Urothelium cell line (cell line): ENCODE results near the gene TEX14.
"Not testable (repeated sequence)": the region's sequence is repeated elsewhere in the genome, so short reads cannot be mapped to it uniquely, and the experiment has no call there.

ENCODE experiments used
- DNase-seq: peaks from one replicate; pipeline ENCODE4 v3.0.0; 2011; ENCODE audit warnings: low spot score, mixed read lengths
- FAIRE-seq: peaks from 2 replicates; lab custom pipeline; 2011; peaks lifted over from hg19 to GRCh38; lab: Jason Lieb, UNC

Gene TEX14

DNA sequence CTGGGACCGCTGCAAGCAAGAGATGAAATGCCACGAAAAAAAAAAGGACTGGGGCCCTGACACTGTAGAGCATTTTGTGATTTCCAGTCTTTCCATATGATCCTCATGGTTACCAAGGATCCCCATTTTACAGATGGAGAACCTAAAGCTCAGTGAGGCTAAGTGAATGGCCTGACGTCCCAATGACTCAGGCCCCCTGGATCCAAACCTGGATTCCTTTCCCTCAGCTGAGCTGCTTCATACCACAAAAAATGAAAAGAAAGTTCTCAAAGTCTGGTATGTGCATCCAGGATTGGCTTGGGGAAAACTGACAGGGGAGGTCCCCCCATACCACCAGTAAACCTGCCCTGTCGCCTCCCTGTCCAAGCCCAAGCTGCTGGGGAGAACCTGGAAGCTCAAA, 80.5 kb downstream of the TEX14 start:
- DNase-seq (no peak), FAIRE-seq (no peak)

DNA sequence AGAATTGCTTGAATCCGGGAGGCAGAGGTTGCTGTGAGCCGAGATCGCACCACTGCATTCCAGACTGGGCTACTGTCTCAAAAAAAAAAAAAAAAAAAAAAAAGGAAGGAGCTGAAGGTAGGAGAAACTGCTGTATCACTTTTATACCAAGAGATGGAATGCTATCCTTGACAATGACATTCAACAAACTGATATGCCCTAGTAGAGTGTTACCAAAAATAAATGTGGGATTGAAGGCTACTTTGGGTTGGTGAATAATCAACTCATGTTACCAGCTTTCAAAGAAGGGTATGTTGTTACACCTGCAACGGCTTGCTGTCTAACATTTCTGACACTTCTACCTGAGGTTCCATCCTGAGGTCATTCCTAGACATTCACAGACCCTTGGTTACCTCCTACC, 84.9 kb downstream of the TEX14 start:
- FAIRE-seq (no peak), DNase-seq (no peak)

DNA sequence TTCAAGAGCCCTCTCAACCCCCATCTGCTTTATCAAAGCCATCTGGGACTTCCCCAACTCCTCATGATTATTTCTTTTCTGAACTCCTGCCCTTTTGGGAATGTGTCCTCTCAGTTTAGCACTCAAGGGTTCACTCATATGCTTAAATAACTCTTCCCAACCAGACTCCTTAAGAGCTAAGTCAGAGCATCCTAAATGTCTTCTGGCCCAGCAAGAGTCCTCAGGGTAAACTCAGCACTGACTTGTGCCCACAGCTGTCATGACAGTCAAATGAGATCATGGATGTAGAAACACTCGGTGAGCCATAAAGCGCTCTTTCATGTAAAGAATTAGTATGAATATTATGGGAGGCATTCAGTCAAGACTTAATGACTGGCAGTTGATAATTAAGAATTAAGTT, 85.9 kb downstream of the TEX14 start:
- no peak for DNase-seq
- FAIRE-seq = no peak

DNA sequence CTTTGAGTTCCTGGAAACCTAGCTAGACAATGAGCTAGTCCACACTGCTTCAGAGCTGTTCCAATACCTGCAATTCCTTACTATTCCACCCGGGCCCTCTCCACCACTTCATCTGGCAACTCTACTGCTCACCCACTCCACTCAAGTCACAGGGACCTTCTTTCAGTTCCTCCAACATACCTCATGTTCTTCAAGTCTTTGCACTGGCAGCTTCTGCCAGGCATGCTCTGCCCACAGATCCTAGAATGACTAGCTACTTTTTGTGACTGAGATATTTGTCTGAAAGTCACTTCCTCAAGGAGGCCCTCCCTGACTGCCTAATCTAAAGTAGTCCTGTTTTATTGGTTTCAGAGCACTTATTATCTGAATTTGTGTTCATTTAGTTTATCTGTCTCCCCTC, 86.4 kb downstream of the TEX14 start:
- FAIRE-seq (no peak), DNase-seq (no peak)

DNA sequence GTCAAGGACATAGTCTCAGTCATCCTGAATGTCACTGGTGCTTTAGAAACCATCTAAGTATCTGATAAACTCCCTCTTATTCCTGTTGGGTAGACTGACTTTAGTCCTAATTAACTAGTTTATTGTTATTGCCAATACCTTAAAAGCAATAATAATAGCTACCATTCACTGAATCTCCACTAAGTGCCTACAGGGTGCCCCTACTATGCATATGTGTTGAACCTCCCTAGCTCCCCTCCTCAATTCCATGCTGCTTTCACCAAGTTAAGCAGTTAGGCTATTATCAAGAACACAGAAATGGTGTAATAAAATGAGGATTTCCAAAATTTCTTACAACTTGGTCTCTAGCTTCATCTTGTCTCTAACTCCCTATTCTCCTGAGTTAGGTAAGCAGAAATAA, 89.9 kb downstream of the TEX14 start:
- DNase-seq (no peak), FAIRE-seq (no peak)

DNA sequence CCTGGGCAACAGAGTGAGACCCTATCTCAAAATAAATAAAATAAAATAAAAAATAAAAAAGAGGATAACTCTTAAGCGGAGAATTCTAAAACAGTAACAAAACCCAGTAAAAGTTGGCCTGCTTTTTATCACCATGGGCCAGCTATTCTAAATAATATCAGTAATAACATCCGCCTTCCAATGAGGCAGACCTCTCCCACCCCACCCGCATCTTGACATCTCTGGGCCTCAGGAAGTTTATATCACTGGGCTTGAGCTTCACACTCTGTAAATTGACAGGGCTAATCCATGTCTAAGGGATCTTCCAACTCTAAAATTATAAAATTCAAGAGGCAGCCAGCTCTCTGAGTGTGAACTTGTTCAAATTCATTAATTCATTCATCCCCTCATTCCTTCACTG, 94.5 kb downstream of the TEX14 start:
- no peak for DNase-seq
- FAIRE-seq = no peak

DNA sequence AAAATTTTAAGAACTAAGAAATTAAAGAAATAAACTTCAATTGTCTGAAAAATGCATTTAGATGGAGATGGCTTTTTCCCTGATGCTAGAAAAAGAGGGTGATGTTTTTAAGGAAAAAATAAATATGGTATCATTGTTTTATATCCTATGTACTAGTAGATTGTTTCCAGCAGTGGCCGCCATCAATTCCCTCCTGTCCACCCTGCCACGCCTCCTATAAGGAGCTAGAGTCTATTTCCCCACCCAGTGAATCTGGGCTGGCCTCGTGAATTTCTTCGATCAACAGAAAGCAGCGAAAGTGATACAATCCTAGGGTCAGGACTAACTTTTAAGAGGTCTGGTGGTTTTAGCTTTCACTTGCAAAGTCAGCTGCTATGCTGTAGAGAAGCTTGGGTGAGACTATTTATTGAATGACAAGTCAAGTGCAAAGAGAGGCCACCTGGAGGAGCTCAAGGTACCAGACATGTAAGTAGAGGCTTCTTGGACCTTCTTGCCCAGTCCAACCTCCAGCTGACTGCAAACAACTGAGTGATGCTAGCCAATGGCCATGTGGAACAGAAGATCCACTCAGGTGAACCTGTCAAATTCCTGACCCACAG, 96.6 kb downstream of the TEX14 start:
- DNase-seq = no peak
- FAIRE-seq = no peak

DNA sequence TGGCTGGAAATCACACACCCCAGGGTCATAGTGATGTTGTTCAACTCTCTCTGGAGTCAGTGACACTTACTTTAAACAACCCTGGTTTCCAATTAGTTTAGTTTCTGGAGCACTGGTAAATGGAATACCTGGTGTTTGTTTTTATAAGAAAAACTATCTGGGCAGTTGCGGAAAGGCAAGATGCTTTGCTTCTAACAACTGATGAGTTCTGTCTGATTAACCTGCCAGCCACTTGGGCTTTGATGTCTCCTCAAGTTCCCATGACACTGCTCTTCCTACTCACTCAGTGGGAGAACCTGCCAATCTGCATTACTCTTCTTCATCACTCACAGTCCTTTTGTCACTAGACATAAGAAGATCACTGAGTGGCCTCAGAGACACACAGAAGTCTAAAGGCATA, 98.7 kb downstream of the TEX14 start:
- FAIRE-seq (peak; percentile 27), DNase-seq (no peak)

DNA sequence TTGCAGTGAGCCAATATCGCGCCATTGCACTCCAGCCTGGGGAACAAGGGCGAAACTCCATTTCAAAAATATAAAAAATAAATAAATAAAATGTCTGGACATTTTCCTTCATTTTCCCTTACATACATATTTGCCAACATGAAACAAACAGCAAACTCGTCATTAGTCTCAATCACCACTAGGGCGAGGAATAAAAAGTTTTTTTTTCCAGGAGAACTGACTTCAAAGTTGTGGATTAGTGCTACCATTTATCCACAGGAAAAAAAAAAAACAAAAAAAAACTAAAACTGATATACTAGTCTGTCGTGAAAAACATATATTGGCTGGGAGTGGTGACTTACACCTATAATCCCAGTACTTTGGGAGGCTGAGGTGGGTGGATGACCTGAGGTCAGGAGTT, 100.4 kb downstream of the TEX14 start:
- DNase-seq = no peak

DNA sequence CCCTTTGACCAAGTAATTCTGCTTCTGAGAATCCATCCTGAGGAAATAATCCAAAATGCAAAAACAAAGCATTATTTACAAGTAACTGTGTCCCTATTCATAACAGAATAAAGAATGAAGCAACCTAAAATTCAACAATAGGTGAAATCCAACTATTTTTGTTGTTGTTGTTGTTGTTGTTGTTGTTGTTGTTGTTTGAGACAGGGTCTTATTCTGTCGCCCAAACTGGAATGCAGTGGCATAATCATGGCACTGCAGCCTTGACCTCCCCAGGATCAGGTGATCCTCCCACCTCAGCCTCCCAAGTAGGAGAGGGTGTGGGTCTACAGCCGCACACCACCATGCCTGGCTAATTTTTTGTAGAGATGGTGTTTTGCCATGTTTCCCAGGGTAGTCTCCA, 101.5 kb downstream of the TEX14 start:
- no peak for DNase-seq
- peak; percentile 42 for FAIRE-seq

More for the DNA sequence above, 100.4 kb downstream of the TEX14 start:
- FAIRE-seq = no peak

DNA sequence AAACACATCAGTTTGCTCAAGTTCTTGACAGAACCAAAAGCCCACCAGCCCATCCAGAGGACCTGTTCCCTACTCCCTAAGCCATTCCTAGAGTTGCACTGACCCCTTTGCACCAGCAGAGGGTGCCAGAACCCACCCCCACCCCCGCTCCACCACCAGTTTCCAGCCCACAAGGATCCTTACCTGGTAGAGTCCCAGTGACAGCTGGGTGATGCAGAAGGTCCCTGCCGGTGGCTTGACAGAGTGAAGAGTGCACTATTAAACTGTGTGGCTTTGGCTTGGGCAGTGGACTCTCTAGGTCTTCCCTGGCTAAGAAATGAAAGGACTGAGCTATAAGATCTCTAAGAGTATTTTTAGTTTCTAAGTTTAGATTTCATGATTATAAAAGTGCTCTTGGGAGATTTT, 104.1 kb downstream of the TEX14 start:
- peak; percentile 89 for DNase-seq
- peak; percentile 87 for FAIRE-seq

DNA sequence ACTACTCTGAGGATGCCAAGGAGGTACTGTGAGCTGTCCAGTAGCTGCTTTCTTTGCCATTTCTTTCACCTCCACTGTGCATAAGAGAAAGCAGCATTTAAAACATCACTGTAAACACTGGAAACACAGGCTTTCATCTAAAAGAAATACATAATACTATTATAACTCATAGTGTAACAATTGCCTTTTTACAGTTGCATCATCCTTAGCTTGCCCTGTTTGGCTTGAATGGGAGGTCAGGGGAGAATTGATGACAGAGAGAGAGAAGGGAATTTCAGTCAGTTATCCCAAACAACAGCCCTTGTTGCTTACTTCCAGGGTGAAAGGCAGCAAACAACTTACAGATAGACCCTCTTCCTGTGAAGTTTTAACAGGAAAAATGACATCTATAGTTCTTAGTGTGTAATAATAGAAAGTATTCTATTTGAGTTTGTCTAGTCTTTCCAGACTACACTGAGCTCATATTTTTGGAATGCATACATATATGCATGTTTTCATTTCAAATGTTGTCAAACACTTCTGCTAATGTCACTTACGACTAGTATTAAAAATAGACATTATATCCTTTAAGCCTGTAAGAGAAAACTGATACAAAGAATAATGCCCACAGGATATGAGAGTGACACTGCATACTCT, 105.7 kb downstream of the TEX14 start:
- FAIRE-seq = peak; percentile 52
- no peak for DNase-seq

DNA sequence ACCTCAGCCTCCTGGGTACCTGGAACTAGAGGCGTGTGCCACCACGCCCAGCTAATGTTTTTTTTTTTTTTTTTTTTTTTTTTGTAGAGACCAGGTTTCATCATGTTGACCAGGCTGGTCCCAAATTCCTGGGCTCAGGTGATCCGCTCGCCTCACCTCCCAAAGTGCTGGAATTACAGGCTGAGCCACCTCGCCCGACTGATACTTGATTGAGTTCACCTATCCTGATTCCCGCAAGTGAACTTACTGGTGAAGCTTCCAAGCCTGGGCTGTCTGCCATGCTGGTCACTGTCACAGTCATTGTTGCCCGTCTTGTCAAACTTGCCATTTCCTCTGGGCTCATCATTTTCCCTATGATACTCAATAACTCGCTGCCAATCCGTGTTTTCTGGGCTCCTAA, 106.3 kb downstream of the TEX14 start:
- DNase-seq (no peak), FAIRE-seq (no peak)

DNA sequence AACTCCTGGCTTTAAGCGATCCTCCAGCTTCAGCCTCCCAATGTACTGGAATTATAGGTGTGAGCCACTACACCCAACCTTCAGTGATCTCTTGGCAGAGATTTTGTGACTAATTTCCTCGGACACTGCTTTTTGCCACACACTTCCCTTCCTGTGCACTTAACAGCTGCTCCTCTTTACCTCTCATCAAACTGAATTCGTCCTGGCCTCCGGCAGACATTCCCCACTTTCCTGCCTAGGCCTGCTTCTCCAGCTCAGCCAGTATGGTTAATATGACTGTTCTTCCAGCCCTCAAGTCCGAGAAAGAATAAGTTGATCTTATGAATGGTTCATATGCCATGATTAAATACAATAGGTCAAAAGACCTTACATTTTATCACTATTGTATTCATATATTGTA, 108.4 kb downstream of the TEX14 start:
- FAIRE-seq (no peak), DNase-seq (no peak)

DNA sequence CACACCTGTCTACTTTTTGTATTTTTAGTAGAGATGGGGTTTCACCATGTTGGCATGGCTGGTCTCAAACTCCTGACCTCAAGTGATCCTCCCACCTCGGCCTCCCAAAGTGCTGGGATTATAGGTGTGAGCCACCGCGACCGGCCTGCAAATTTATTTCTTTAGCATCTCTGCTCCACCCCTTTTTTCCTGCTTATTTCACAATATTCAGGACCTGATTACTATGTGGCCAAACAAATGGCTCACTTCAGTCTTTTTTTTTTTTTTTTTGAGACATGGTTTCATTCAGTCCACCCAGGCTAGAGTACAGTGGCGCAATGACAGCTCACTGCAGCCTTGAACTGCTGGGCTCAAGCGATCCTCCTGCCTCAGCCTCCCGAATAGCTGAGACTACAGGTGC, 109.1 kb downstream of the TEX14 start:
- FAIRE-seq, DNase-seq: not testable (repeated sequence)

DNA sequence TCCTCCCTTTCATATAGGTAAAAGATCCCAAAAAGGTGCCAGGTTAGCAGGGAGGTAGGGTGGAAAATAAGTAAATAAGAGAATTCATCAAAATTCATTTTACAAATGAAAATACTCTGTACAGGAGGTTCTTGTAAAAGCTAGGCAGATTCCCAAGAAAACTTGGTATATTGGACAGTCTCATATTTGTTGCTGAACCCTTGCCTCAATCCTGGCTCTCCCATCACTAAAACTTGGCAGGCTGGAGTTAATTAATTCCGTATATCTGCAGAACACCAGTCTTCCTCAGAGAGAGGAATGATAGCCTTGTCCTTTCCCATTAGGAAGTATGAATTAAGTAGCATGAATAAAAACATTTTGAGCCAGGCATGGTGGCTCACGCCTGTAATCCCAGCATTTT, 111.2 kb downstream of the TEX14 start:
- FAIRE-seq (no peak), DNase-seq (no peak)

DNA sequence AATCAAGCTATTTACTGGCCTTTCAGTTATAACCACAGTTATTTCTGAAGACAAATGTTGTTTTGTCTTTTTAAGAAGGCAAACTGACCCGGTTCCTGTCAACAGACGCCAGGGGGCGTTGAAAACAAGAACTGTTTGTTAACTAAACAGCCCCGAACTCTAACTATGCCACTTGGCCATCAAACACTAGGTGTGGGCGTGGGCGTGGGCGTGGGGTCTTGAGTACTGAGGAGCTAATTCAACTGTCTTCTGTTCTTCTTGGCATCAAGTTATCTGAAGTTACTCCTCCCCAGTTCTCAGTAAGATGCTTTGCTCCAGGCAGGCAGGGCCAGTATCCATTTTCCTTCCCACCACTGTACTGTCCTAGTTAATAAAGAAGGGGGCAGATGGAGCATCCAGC, 114.1 kb downstream of the TEX14 start:
- FAIRE-seq (no peak), DNase-seq (peak; percentile 83)

DNA sequence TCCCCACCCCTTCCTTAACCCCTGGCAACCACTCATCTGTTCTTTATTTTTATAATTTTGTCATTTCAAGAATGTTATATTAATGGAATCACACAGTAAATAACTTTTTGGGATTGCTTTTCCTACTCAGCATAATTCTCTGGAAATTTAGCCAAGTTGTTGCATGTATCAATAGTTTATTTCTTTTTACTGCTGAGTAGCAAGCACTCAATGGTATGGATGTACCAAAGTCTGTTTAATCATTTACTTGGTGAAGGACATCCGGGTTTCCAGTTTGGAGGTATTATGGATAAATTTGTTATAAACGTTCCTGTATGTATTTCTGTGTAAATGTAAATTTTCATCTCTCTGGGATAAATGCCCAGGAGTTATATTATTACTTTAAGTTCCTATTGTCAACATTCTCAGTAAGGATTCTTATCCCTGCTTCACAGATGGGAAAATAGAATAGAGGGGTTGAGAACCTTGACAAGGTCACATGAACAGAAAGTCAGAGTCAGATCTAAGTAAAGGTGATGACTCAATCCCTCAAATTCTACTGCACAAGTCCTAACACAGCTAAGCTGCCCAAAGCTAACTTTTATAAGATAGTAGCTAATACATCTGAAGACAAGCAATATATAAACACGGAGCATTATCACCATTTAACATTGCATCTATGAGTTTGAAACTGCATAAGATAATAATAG, 115.0 kb downstream of the TEX14 start:
- FAIRE-seq (no peak), DNase-seq (peak; percentile 40)

DNA sequence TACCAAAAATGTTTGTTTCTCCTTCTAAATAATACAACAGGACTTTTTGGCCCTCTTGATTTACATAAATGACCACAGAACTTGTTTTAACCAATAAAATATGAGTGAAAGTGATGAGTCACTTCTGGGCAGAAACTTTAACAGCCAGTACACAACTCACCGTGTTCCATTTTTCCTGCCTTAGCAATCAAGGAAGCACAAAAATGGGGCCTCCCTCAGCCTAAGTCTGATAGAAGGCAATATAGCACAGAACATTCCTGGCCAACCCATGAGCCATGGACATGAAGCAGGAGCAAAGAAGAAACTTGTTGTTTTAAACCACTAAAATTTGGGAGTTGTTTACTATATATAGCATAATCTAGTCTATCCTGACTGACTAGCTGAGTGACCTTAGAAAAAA, 116.3 kb downstream of the TEX14 start:
- DNase-seq (peak; percentile 48), FAIRE-seq (no peak)

DNA sequence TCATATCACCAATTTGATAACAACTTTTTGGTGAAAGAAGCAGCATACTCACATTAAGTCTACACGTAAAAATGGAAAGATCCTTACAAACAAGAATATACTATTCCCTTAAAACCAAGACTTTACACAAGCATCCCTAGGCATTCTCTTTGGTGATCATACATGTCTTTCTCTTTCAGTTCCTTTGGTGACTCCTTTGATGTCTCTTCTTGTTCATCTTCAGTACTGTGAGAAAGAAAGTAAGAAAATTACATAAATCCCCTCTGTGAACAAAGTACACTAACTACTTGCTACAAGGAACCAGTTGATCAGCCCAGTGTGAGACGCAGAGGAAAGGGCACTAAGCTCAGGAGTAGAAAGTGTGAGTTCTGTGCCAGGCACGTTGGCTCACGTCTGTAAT, 117.8 kb downstream of the TEX14 start:
- DNase-seq (no peak), FAIRE-seq (no peak)

DNA sequence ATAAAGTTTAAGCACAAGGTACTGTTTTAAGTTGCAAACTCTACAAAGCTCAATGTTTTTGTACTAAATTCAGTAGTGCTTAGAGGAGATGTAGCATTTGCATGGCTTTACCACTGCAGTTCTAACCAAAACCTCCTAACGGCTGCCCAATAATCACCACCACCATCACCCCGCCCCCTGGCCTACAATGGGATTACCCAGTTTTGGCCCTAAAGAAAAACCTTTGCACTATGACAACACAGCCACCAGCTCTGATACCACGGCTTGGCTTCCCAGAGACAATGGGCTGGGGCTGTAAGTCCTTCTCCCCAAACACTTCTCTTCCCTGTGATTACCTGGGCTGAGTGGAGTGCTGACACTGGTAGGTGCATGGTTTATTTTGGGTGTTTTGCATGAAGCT, 119.0 kb downstream of the TEX14 start:
- peak; percentile 5 for FAIRE-seq
- DNase-seq = no peak

DNA sequence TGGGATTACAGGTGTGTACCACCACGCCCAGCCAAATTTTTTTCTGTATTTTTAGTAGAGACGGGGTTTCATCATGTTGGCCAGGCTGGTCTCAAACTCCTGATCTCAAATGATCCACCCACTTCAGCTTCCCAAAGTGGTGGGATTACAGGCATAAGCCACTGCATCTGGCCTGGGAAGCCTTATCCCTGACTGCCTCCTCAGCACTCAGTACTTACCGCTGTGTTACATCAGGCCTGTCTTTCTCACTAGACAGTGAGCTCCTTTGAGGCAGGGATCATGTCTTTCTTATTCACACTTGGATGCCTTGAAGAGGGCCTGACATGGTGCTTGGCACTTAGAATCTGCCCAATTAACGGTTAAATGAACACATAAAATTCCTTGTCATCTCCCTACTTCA, 121.1 kb downstream of the TEX14 start:
- peak; percentile 32 for FAIRE-seq

More for the DNA sequence above, 121.1 kb downstream of the TEX14 start:
- no peak for DNase-seq
